Panc1 (cell line): ENCODE measurements around the gene ZNF35. TPM values are rescaled to one million over a fixed set of nuclear protein-coding genes. Genes with fewer than 3 reads are reported as not detected.

ENCODE experiments used
- ATAC-seq: fragments of 200-7000 bp; cut with Tn5 transposase; 2 replicates; pipeline ENCODE4 v1.9.1; 2020; ENCODE audit warnings: mild to moderate bottlenecking, moderate library complexity
- BruUV-seq: library from RNA; stranded (reverse); fragments of 400-500 nt; replicated peaks from 2 replicates; lab custom pipeline; 2021; lab: Mats Ljungman, UMichigan
- CTCF ChIA-PET: fragments of 300-600 bp; sonication (Branson Sonifier 250); formaldehyde crosslinking; loops from one replicate; lab custom pipeline; 2022; ENCODE audit warnings: antibody characterized with exemption; lab: Charles Lee
- POLR2A ChIA-PET: fragments of 300-600 bp; sonication (Branson Sonifier 250); formaldehyde crosslinking; loops from one replicate; lab custom pipeline; 2022; ENCODE audit warnings: antibody characterized with exemption; lab: Charles Lee
- DNase-seq: peaks from one replicate; pipeline ENCODE4 v3.0.0-alpha.2; 2010; ENCODE audit warnings: low read depth, low spot score
- H3K27ac ChIP-seq: 2 replicates; pipeline ENCODE4 v1.5.1; 2011; ENCODE audit warnings: mild to moderate bottlenecking, low read length, inconsistent platforms
- H3K27me3 ChIP-seq: fragments of 200-500 bp; sonication (Bioruptor generic); 2 replicates; pipeline ENCODE4 v1.6.0; 2014; ENCODE audit warnings: low read length, inconsistent platforms; ENCODE audit not compliant: control insufficient read depth, insufficient read depth
- H3K36me3 ChIP-seq: fragments of 200-500 bp; sonication (Bioruptor generic); 2 replicates; pipeline ENCODE4 v1.5.1; 2014; ENCODE audit warnings: inconsistent platforms, mild to moderate bottlenecking, low read length, moderate library complexity; ENCODE audit not compliant: control insufficient read depth, insufficient read depth
- H3K4me1 ChIP-seq: 2 replicates; pipeline ENCODE4 v1.5.1; 2011; ENCODE audit warnings: inconsistent platforms, mild to moderate bottlenecking, low read length, moderate library complexity; ENCODE audit not compliant: control insufficient read depth, insufficient read depth
- H3K4me3 ChIP-seq, 2 experiments: 2 replicates each; pipeline ENCODE4 v1.5.1; 2011 to 2012; ENCODE audit warnings: low read depth in 2 of 2, low read length in 2 of 2, mild to moderate bottlenecking in 2 of 2, inconsistent platforms in 1 of 2, moderate library complexity in 1 of 2
- H3K9me3 ChIP-seq: fragments of 200-500 bp; sonication (Bioruptor generic); 2 replicates; pipeline ENCODE4 v1.5.1; 2014; ENCODE audit warnings: low read depth, mild to moderate bottlenecking, inconsistent platforms, low read length, moderate library complexity; ENCODE audit not compliant: control insufficient read depth, insufficient read depth
- TCF7L2 ChIP-seq: IDR thresholded peaks from 2 replicates; pipeline ENCODE4 v1.6.1; 2011; ENCODE audit warnings: mild to moderate bottlenecking, low read depth, low read length, inconsistent platforms
- in situ Hi-C: cut with HindIII; loops from 2 replicates; pipeline ENCODE4 v1.10.0; 2016; ENCODE audit warnings: low sequenced_read_pairs, low pct_unique_long_range_greater_than_20kb
- intact Hi-C: fragments of 100-400 bp; cut with micrococcal nuclease; formaldehyde crosslinking; loops from one replicate; pipeline ENCODE4 v1.10.0; 2022; ENCODE audit not compliant: unreplicated experiment
- total RNA-seq: library from RNA; stranded (reverse); gene quantifications from one replicate; pipeline ENCODE4 v1.2.1, GENCODE V29; 2021; ENCODE audit not compliant: unreplicated experiment
- TF ChIP-seq, protein P1 (sequence below), 2 experiments: IDR thresholded peaks; 2 replicates each; pipeline ENCODE4 v1.6.1; 2011 to 2012; ENCODE audit warnings: low read depth in 2 of 2, control low read depth in 1 of 2, low read length in 1 of 2, mild to moderate bottlenecking in 1 of 2, moderate library complexity in 1 of 2; ENCODE audit not compliant: insufficient read depth in 1 of 2

ZNF35 gene
- total RNA-seq, 1 experiment from 2014 or later = 9.3 TPM

DNA sequence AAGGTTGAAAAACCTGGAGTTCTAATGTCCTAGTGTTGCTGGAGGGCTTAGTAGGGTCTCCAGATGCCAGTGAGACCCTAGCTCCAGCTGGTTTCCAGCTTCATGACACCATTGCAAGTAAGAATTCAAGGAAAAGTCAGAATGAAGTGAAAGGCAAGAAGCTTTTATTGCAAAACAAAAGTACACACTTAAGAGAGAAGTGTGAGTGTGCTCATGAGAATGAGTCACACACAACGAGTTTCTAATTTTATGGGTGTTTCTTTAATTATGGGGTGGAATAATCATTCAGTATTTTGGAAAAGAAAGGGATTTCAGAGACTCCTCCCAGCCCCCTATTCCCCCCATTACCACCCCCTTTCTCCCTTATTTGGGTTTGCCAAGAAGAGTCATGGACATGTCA is 39.4 kb downstream of the ZNF35 start:
- Histone ChIP-seq H3K9me3 (peaks cover 4% of the 10 kb centered on the region; the same call in 1 of the 2 replicates), H3K4me3 (no peak overlapping the region), H3K27me3 (no peaks in the 10 kb centered on the region), H3K36me3 (no peaks in the 10 kb centered on the region), H3K4me1 (no peaks in the 10 kb centered on the region), H3K27ac (no peak overlapping the region)
- in situ Hi-C loops = no loop called here
- no peak for DNase-seq
- no peak for TF ChIP-seq TCF7L2
- TF ChIP-seq, protein P1, sequence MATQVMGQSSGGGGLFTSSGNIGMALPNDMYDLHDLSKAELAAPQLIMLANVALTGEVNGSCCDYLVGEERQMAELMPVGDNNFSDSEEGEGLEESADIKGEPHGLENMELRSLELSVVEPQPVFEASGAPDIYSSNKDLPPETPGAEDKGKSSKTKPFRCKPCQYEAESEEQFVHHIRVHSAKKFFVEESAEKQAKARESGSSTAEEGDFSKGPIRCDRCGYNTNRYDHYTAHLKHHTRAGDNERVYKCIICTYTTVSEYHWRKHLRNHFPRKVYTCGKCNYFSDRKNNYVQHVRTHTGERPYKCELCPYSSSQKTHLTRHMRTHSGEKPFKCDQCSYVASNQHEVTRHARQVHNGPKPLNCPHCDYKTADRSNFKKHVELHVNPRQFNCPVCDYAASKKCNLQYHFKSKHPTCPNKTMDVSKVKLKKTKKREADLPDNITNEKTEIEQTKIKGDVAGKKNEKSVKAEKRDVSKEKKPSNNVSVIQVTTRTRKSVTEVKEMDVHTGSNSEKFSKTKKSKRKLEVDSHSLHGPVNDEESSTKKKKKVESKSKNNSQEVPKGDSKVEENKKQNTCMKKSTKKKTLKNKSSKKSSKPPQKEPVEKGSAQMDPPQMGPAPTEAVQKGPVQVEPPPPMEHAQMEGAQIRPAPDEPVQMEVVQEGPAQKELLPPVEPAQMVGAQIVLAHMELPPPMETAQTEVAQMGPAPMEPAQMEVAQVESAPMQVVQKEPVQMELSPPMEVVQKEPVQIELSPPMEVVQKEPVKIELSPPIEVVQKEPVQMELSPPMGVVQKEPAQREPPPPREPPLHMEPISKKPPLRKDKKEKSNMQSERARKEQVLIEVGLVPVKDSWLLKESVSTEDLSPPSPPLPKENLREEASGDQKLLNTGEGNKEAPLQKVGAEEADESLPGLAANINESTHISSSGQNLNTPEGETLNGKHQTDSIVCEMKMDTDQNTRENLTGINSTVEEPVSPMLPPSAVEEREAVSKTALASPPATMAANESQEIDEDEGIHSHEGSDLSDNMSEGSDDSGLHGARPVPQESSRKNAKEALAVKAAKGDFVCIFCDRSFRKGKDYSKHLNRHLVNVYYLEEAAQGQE (IDR thresholded peaks at IDR 0.05; ENCODE audit: insufficient read depth in 1 of 2, low read depth in 2 of 2, low read length in 1 of 2) = no peak
- ChIA-PET CTCF (no interaction called here), POLR2A (no interaction called here)
- intact Hi-C loops = no loop called here
- BruUV-seq = no TSS peak
- ATAC-seq = no peak

Other genes with a start within 250 kb of the ZNF35 start
- 11.9 TPM for gene ZNF445, start 171.1 kb upstream of the ZNF35 start, total RNA-seq
- not detected for gene ZKSCAN7, start 93.5 kb upstream of the ZNF35 start, total RNA-seq
- not detected for gene ZNF660, start 63.8 kb upstream of the ZNF35 start, total RNA-seq
- gene ZNF197, start 23.7 kb upstream of the ZNF35 start, total RNA-seq = 7.0 TPM
- gene ZNF502, start 63.9 kb downstream of the ZNF35 start, total RNA-seq = not detected
- gene ZNF501, start 80.9 kb downstream of the ZNF35 start, total RNA-seq = 0.15 TPM
- gene KIAA1143, start 112.9 kb downstream of the ZNF35 start, total RNA-seq = 17.5 TPM
- gene KIF15, start 113.1 kb downstream of the ZNF35 start, total RNA-seq = 12.2 TPM
- 12.7 TPM for gene TMEM42, start 213.2 kb downstream of the ZNF35 start, total RNA-seq
- 0.46 TPM for gene TGM4, start 225.9 kb downstream of the ZNF35 start, total RNA-seq